ENCODE measurements around the gene TEX12. TPM values are rescaled to one million over a fixed set of nuclear protein-coding genes. Genes with fewer than 3 reads are reported as not detected.

Gene TEX12
- polyA plus RNA-seq, 1 donor from 2014 or later: 0.51 TPM

DNA sequence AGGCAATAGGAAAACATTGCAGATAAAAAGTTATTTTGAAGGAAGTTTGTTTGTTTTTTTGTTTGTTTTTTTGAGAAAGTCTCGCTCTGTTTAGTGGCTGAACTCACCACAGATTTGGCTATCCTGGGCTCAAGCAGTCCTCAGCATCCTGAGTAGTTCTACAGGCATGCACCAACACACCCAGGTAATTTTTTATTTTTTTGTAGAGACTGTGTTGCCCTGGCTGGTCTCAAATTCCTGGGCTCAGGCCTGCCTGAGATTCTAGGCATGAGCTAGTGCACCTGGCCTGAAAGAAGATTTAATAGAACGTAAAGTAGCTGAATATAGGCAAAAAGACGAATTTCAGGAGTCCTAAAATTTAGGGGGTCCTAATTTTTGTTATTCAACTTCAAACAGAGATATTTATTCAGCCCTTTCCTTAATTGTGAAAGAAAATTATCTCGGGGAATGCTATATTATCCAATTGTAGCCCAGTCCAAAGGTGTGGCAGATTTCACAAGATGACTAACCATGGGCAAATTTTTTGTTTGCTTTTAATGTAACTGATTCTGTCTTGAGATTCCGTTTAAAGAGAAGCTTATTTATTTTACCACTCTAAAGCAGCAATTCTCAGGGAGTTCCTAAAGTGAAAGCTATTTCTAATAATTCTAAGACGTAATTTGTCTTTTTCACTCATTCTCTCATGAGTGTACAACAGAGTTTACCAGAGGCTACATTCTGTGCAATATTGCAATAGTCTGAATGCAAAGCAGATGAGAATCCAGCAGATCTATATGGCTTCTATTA is 4.2 kb upstream of the TEX12 start:
- Histone ChIP-seq H3K4me3 (ENCODE audit: low read length) (no peak overlapping the region), H4K20me1 (ENCODE audit: insufficient read depth) (no peaks in the 10 kb centered on the region), H3K27ac (ENCODE audit: low read length) (no peak overlapping the region), H2AFZ (ENCODE audit: low read depth, low read length) (no peak overlapping the region), H3K36me3 (ENCODE audit: insufficient read depth, low read length) (no peaks in the 10 kb centered on the region), H3F3A (ENCODE audit: insufficient read depth, low read length, poor library complexity, severe bottlenecking) (no peaks in the 10 kb centered on the region), H3K9ac (ENCODE audit: low read length) (no peak overlapping the region), H3K9me3 (ENCODE audit: low read length) (no peaks in the 10 kb centered on the region), H3K9me2 (ENCODE audit: insufficient read depth, low read length) (no peaks in the 10 kb centered on the region), H3K4me2 (ENCODE audit: low read length) (no peak overlapping the region), H3K27me3 (ENCODE audit: insufficient read depth, low read depth, low read length) (no peaks in the 10 kb centered on the region), H3K79me2 (replicated peaks; ENCODE audit: insufficient read depth, low read length) (no peaks in the 10 kb centered on the region)
- TF ChIP-seq EZH2 (IDR thresholded peaks at IDR 0.05; ENCODE audit: borderline replicate concordance, insufficient read depth, low read length, poor library complexity, severe bottlenecking) (no peak), TAF1 (IDR thresholded peaks at IDR 0.05; ENCODE audit: low read depth) (no peak), EP300 (conservative IDR thresholded peaks at IDR 0.05; ENCODE audit: poor library complexity, severe bottlenecking) (no peak), RAD21 (conservative IDR thresholded peaks at IDR 0.05) (no peak), SMC3 (conservative IDR thresholded peaks at IDR 0.05; ENCODE audit: poor library complexity) (no peak), MXI1 (conservative IDR thresholded peaks at IDR 0.05; ENCODE audit: poor library complexity, severe bottlenecking) (no peak), POLR2AphosphoS5 (IDR thresholded peaks at IDR 0.05) (no peak)
- TF ChIP-seq, protein P1, sequence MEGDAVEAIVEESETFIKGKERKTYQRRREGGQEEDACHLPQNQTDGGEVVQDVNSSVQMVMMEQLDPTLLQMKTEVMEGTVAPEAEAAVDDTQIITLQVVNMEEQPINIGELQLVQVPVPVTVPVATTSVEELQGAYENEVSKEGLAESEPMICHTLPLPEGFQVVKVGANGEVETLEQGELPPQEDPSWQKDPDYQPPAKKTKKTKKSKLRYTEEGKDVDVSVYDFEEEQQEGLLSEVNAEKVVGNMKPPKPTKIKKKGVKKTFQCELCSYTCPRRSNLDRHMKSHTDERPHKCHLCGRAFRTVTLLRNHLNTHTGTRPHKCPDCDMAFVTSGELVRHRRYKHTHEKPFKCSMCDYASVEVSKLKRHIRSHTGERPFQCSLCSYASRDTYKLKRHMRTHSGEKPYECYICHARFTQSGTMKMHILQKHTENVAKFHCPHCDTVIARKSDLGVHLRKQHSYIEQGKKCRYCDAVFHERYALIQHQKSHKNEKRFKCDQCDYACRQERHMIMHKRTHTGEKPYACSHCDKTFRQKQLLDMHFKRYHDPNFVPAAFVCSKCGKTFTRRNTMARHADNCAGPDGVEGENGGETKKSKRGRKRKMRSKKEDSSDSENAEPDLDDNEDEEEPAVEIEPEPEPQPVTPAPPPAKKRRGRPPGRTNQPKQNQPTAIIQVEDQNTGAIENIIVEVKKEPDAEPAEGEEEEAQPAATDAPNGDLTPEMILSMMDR (IDR thresholded peaks at IDR 0.05; ENCODE audit: poor library complexity, severe bottlenecking): no peak
- TF ChIP-seq, protein P2, sequence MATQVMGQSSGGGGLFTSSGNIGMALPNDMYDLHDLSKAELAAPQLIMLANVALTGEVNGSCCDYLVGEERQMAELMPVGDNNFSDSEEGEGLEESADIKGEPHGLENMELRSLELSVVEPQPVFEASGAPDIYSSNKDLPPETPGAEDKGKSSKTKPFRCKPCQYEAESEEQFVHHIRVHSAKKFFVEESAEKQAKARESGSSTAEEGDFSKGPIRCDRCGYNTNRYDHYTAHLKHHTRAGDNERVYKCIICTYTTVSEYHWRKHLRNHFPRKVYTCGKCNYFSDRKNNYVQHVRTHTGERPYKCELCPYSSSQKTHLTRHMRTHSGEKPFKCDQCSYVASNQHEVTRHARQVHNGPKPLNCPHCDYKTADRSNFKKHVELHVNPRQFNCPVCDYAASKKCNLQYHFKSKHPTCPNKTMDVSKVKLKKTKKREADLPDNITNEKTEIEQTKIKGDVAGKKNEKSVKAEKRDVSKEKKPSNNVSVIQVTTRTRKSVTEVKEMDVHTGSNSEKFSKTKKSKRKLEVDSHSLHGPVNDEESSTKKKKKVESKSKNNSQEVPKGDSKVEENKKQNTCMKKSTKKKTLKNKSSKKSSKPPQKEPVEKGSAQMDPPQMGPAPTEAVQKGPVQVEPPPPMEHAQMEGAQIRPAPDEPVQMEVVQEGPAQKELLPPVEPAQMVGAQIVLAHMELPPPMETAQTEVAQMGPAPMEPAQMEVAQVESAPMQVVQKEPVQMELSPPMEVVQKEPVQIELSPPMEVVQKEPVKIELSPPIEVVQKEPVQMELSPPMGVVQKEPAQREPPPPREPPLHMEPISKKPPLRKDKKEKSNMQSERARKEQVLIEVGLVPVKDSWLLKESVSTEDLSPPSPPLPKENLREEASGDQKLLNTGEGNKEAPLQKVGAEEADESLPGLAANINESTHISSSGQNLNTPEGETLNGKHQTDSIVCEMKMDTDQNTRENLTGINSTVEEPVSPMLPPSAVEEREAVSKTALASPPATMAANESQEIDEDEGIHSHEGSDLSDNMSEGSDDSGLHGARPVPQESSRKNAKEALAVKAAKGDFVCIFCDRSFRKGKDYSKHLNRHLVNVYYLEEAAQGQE (IDR thresholded peaks at IDR 0.05; ENCODE audit: borderline replicate concordance): no peak

DNA sequence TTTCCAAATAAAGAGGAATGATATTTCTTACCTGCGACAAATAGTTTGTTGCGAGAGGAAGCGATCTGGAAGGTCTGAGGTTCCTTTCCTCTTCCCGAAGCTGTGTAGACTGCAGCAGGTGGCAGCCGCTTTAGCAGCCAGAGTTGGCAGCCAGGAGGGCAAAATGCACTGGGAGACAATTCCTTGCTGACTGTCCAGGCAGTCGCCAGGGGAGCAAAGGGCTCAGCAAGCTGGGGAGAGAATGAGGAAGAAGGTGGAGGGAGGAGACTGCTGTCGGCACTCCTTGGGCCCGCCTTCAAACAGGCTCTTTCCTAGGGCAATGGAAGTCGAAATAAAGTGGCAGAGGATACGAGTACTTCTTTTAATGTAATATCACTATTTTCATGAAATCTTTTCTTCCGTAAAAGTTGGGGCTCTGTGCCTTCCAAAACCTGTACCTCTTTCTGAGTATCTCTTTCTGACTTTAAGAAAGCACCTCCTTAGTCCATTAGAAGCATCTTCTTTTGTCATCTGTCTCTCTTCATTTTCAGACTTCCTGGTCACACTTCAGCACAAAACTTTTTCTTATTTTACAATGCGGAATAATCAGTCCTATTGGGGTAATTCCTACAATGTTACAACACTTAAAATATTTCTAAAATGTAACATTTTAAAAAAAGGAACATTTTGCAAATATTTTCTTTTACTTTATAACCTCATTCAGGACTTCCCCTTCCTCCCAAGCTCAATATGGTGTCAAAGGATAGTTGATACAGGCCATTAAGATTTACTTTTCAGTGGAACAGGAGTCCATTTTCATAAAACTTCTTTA is 3.1 kb upstream of the TEX12 start, which contains the start of gene IL18:
TSS of gene IL18 (minus strand) at position 220 of the 811 bp plus-strand sequence. CDS start 9,041 bp downstream, outside the sequence.
- TF ChIP-seq, protein P1 (IDR thresholded peaks at IDR 0.05; ENCODE audit: poor library complexity, severe bottlenecking): no peak
- TF ChIP-seq RAD21 (conservative IDR thresholded peaks at IDR 0.05) (no peak), SMC3 (conservative IDR thresholded peaks at IDR 0.05; ENCODE audit: poor library complexity) (no peak), POLR2AphosphoS5 (IDR thresholded peaks at IDR 0.05) (no peak), EP300 (conservative IDR thresholded peaks at IDR 0.05; ENCODE audit: poor library complexity, severe bottlenecking) (no peak), EZH2 (IDR thresholded peaks at IDR 0.05; ENCODE audit: borderline replicate concordance, insufficient read depth, low read length, poor library complexity, severe bottlenecking) (no peak), MXI1 (conservative IDR thresholded peaks at IDR 0.05; ENCODE audit: poor library complexity, severe bottlenecking) (no peak), TAF1 (IDR thresholded peaks at IDR 0.05; ENCODE audit: low read depth) (no peak)
- TF ChIP-seq, protein P2 (IDR thresholded peaks at IDR 0.05; ENCODE audit: borderline replicate concordance): no peak
- Histone ChIP-seq H3K9ac (ENCODE audit: low read length) (no peak within 1 kb of the TSS), H3K9me3 (ENCODE audit: low read length) (no peaks in the 10 kb centered on the region), H4K20me1 (ENCODE audit: insufficient read depth) (no peaks in the 10 kb centered on the region), H3K27ac (ENCODE audit: low read length) (no peak within 1 kb of the TSS), H3K27me3 (ENCODE audit: insufficient read depth, low read depth, low read length) (no peaks in the 10 kb centered on the region), H3F3A (ENCODE audit: insufficient read depth, low read length, poor library complexity, severe bottlenecking) (no peaks in the 10 kb centered on the region), H3K36me3 (ENCODE audit: insufficient read depth, low read length) (no peaks in the 10 kb centered on the region), H3K4me2 (ENCODE audit: low read length) (no peak within 1 kb of the TSS), H3K79me2 (replicated peaks; ENCODE audit: insufficient read depth, low read length) (no peaks in the 10 kb centered on the region), H2AFZ (ENCODE audit: low read depth, low read length) (no peak within 1 kb of the TSS), H3K9me2 (ENCODE audit: insufficient read depth, low read length) (no peaks in the 10 kb centered on the region), H3K4me3 (ENCODE audit: low read length) (no peak within 1 kb of the TSS)
